Peyer's patch (tissue), 4 donors: Measurements from ENCODE around the gene SLC27A2. TPM values are rescaled to one million over a fixed set of nuclear protein-coding genes. Genes with fewer than 3 reads are reported as not detected.

Experiments
- DNase-seq, 3 donors: peaks; one replicate each; pipeline ENCODE4 v3.0.0-alpha.2; 2017 to 2019
- H3K27ac ChIP-seq, 4 donors: fragments of 200-600 bp; sonication (generic); one replicate each; pipeline ENCODE4 v1.5.1; 2016 to 2019
- H3K27me3 ChIP-seq, 2 donors: fragments of 200-600 bp; sonication (generic); one replicate each; pipeline ENCODE4 v1.5.1; 2019
- H3K36me3 ChIP-seq, 3 donors: fragments of 200-600 bp; sonication (generic); one replicate each; pipeline ENCODE4 v1.5.1; 2016 to 2019
- H3K4me1 ChIP-seq, 4 donors: fragments of 200-600 bp; sonication (generic); one replicate each; pipeline ENCODE4 v1.5.1; 2016 to 2019
- H3K4me3 ChIP-seq, 4 donors: fragments of 200-600 bp; sonication (generic); 1 replicate in 3 of 4; 2 replicates in 1 of 4; pipeline ENCODE4 v1.5.1; 2016 to 2019; ENCODE audit warnings: mild to moderate bottlenecking in 1 of 4
- H3K9me3 ChIP-seq, 4 donors: fragments of 200-600 bp; sonication (generic); one replicate each; pipeline ENCODE4 v1.5.1; 2016 to 2019; ENCODE audit warnings: mild to moderate bottlenecking in 1 of 4
- CTCF ChIP-seq, 6 experiments: fragments of 450-650 bp in 4 of 6; fragments of 200-600 bp in 2 of 6; sonication (generic) in 1 of 6; IDR thresholded peaks; one replicate each; pipeline ENCODE4 v1.5.1; 2017 to 2019; ENCODE audit warnings: antibody characterized with exemption in 6 of 6, mild to moderate bottlenecking in 3 of 6, moderate library complexity in 1 of 6
- POLR2A ChIP-seq, 2 donors: fragments of 450-650 bp; IDR thresholded peaks; one replicate each; pipeline ENCODE4 v1.5.1; 2017; ENCODE audit warnings: antibody characterized with exemption in 2 of 2, mild to moderate bottlenecking in 2 of 2, moderate library complexity in 2 of 2
- total RNA-seq, 4 donors: library from RNA; depleted of rRNA; stranded (reverse); fragments of >200 nt; gene quantifications; one replicate each; pipeline ENCODE4 v1.1.0, GENCODE V29; 2016

SLC27A2 gene
- total RNA-seq, 4 donors from 2014 or later = 8.3 to 47.9 (median 32.3) TPM

- H3K27ac ChIP-seq = peak overlapping the region in 2 of 4 donors; percentile 50 to 72
- no peaks in the 10 kb centered on the region for H3K9me3 ChIP-seq
- no peak for TF ChIP-seq POLR2A (IDR thresholded peaks at IDR 0.05)
- no peak for TF ChIP-seq CTCF (IDR thresholded peaks at IDR 0.05)
- peak overlapping the region; percentile 50 to 82 (median 68) for H3K4me3 ChIP-seq
- H3K4me1 ChIP-seq = peaks cover 0 to 19% (median 6%) of the 10 kb centered on the region in 4 donors
- no peaks in the 10 kb centered on the region for H3K27me3 ChIP-seq
- H3K36me3 ChIP-seq = no peaks in the 10 kb centered on the region
- no peak for DNase-seq
These were observed 1.3 kb downstream of the SLC27A2 start for GRCh38 chr15:50183112-50183794.

GRCh38 chr15:50184863-50185504 lies 3.0 kb downstream of the SLC27A2 start:
- peak overlapping the region in 2 of 4 donors; percentile 7 to 9 for H3K27ac ChIP-seq
- no peak for DNase-seq
- H3K4me3 ChIP-seq = no peak overlapping the region
- peaks cover 0 to 31% (median 6%) of the 10 kb centered on the region in 4 donors for H3K4me1 ChIP-seq
- H3K9me3 ChIP-seq = no peaks in the 10 kb centered on the region
- no peaks in the 10 kb centered on the region for H3K36me3 ChIP-seq
- H3K27me3 ChIP-seq = no peaks in the 10 kb centered on the region
- no peak for TF ChIP-seq POLR2A (IDR thresholded peaks at IDR 0.05)
- TF ChIP-seq CTCF (IDR thresholded peaks at IDR 0.05) = no peak

- H3K36me3 ChIP-seq = no peaks in the 10 kb centered on the region
- no peak for DNase-seq
- H3K27me3 ChIP-seq = no peaks in the 10 kb centered on the region
- H3K27ac ChIP-seq = no peak overlapping the region
- H3K9me3 ChIP-seq = no peaks in the 10 kb centered on the region
- peaks cover 0 to 33% (median 6%) of the 10 kb centered on the region in 4 donors for H3K4me1 ChIP-seq
- no peak for TF ChIP-seq POLR2A (IDR thresholded peaks at IDR 0.05)
- TF ChIP-seq CTCF (IDR thresholded peaks at IDR 0.05) = no peak
- H3K4me3 ChIP-seq = no peak overlapping the region
These were observed 4.1 kb downstream of the SLC27A2 start for GRCh38 chr15:50186090-50186489.

GRCh38 chr15:50186752-50187151 lies 4.8 kb downstream of the SLC27A2 start:
- Histone ChIP-seq H3K9me3 (no peaks in the 10 kb centered on the region), H3K36me3 (no peaks in the 10 kb centered on the region), H3K4me3 (no peak overlapping the region), H3K27ac (no peak overlapping the region), H3K27me3 (no peaks in the 10 kb centered on the region), H3K4me1 (peaks cover 0 to 33% (median 6%) of the 10 kb centered on the region in 4 donors)
- DNase-seq = no peak
- no peak for TF ChIP-seq CTCF (IDR thresholded peaks at IDR 0.05)
- TF ChIP-seq POLR2A (IDR thresholded peaks at IDR 0.05) = no peak

- H3K27ac ChIP-seq = no peak overlapping the region
- H3K9me3 ChIP-seq = no peaks in the 10 kb centered on the region
- DNase-seq = no peak
- H3K36me3 ChIP-seq = no peaks in the 10 kb centered on the region
- H3K4me3 ChIP-seq = no peak overlapping the region
- TF ChIP-seq CTCF (IDR thresholded peaks at IDR 0.05) = no peak
- TF ChIP-seq POLR2A (IDR thresholded peaks at IDR 0.05) = no peak
- peaks cover 0 to 29% (median 3%) of the 10 kb centered on the region in 4 donors for H3K4me1 ChIP-seq
- no peaks in the 10 kb centered on the region for H3K27me3 ChIP-seq
These were observed 5.5 kb downstream of the SLC27A2 start for GRCh38 chr15:50187525-50187924.
